Measurements from ENCODE around the gene SPAG4.
A peak's percentile ranks its signal among the peaks of the same experiment; 100 is the strongest.

SPAG4 gene

DNA sequence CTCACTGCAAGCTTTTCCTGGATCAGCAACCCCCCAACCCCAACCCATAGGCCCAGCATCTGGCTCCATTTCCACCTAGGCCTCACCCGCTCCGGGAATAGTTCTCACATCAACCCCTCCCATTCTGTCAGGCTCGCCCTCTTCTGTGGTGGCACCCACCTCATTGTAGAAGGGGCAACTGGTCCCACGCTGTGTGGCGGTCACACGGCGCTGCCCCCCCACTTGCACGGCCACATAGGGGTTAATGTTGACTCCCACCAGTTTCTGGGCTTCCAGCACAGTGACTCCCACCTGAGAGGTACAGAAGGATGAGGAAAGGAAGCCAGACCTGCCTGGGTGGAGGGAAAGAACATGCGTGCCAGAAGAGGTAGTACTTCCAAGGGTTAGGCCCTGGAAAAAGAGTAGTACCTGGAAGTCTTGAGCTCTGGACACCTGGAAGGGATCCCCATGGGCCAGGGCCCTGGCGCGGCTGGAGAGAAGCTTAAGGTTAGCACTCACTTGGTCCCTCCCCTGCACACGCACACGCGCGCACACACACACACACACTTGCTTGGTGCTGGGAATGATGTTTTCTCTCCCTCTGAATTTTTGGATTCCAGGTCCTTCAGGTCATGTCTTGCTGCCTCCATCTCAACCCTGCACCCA lies 12.7 kb upstream of the SPAG4 start:
- no CpG with 5 or more reads among the region's 15 CpGs for WGBS (ENCODE audit: extremely low coverage, insufficient coverage, insufficient read length)
- Histone ChIP-seq H3K14ac (ENCODE audit: low read length) (no peak overlapping the region), H4K12ac (ENCODE audit: low read depth, low read length) (no peak overlapping the region), H3K4ac (ENCODE audit: low read depth, low read length) (no peak overlapping the region), H3K27ac (ENCODE audit: low read depth, low read length) (no peak overlapping the region), H3K9me3 (ENCODE audit: insufficient read depth, low read depth, low read length) (peaks cover 5% of the 10 kb centered on the region), H2BK120ac (ENCODE audit: insufficient read depth, low read length, poor library complexity) (no peak overlapping the region), H4K91ac (ENCODE audit: low read depth, low read length) (no peak overlapping the region), H3K18ac (ENCODE audit: low read length) (no peak overlapping the region), H3K4me3 (ENCODE audit: low read depth, low read length) (no peak overlapping the region), H3K4me2 (ENCODE audit: low read length) (no peak overlapping the region), H4K8ac (ENCODE audit: low read depth, low read length) (no peak overlapping the region), H3K79me1 (ENCODE audit: low read length) (no peaks in the 10 kb centered on the region), H2BK5ac (ENCODE audit: low read depth, low read length, poor library complexity) (no peak overlapping the region), H3K27me3 (ENCODE audit: insufficient read depth, low read length) (peaks cover 25% of the 10 kb centered on the region), H2BK12ac (ENCODE audit: low read length) (no peak overlapping the region), H3K9ac (ENCODE audit: low read length) (no peak overlapping the region), H3K36me3 (ENCODE audit: control insufficient read depth in 1 of 2, insufficient read depth in 2 of 2, low read length in 2 of 2) (no peaks in the 10 kb centered on the region), H3K79me2 (ENCODE audit: control insufficient read depth, insufficient read depth, low read length, poor library complexity) (no peaks in the 10 kb centered on the region), H3K23ac (ENCODE audit: low read length) (no peak overlapping the region), H2AK5ac (ENCODE audit: low read length) (no peak overlapping the region), H3K4me1 (ENCODE audit: control insufficient read depth in 1 of 2, insufficient read depth in 2 of 2, low read length in 2 of 2) (peaks cover 14 to 19% of the 10 kb centered on the region in 2 experiments), H2AFZ (ENCODE audit: insufficient read depth, low read length, poor library complexity) (no peak overlapping the region)
- no peak for DNase-seq

DNA sequence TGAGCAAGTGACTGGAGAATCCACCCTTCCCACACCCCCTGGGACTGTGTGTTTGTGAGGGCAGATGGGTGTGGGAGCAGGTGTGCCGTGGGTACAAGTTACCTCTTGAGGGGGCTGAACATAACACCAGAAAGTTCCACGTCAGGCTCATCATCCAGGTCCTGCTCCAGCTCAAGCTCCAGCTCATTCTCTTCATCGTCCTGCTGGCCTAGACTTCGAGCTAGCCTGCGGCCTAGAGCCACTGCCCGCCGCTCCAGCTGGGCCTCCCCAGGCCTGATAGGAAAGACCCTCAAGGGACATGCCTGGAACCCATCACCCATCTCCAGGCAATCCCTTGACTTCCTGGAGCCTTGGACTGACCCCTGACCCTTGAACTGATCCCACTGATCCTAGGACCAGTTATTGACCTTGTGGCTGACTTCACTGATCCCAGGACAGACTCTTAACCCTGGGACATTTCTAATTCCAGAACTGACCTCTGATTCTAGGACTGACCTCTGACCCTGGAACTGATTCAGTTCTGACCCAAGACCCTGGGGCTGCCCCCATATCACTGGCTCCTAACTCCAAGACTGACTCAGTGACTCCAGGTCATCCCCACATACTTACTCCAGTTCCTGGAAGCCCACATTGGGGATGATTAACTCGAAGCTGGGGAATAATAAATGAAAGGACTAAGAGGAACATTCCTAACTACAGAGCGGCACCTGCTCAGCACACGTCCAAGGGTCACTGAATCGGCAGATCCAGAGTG lies 11.8 kb upstream of the SPAG4 start:
- peaks cover 14 to 19% of the 10 kb centered on the region in 2 experiments for H3K4me1 ChIP-seq (ENCODE audit: control insufficient read depth in 1 of 2, insufficient read depth in 2 of 2, low read length in 2 of 2)
- H2BK5ac ChIP-seq (ENCODE audit: low read depth, low read length, poor library complexity): no peak overlapping the region
- H3K27me3 ChIP-seq (ENCODE audit: insufficient read depth, low read length): peaks cover 25% of the 10 kb centered on the region
- no peak overlapping the region for H3K4ac ChIP-seq (ENCODE audit: low read depth, low read length)
- H2BK120ac ChIP-seq (ENCODE audit: insufficient read depth, low read length, poor library complexity): no peak overlapping the region
- peaks cover 5% of the 10 kb centered on the region for H3K9me3 ChIP-seq (ENCODE audit: insufficient read depth, low read depth, low read length)
- no peak overlapping the region for H2BK12ac ChIP-seq (ENCODE audit: low read length)
- DNase-seq: no peak
- no peak overlapping the region for H3K23ac ChIP-seq (ENCODE audit: low read length)
- no peak overlapping the region for H2AFZ ChIP-seq (ENCODE audit: insufficient read depth, low read length, poor library complexity)
- no peak overlapping the region for H4K12ac ChIP-seq (ENCODE audit: low read depth, low read length)
- H3K18ac ChIP-seq (ENCODE audit: low read length): no peak overlapping the region
- no CpG with 5 or more reads among the region's 11 CpGs for WGBS (ENCODE audit: extremely low coverage, insufficient coverage, insufficient read length)
- no peak overlapping the region for H3K9ac ChIP-seq (ENCODE audit: low read length)
- no peaks in the 10 kb centered on the region for H3K79me2 ChIP-seq (ENCODE audit: control insufficient read depth, insufficient read depth, low read length, poor library complexity)
- H3K36me3 ChIP-seq (ENCODE audit: control insufficient read depth in 1 of 2, insufficient read depth in 2 of 2, low read length in 2 of 2): no peaks in the 10 kb centered on the region
- H3K79me1 ChIP-seq (ENCODE audit: low read length): no peaks in the 10 kb centered on the region
- no peak overlapping the region for H4K8ac ChIP-seq (ENCODE audit: low read depth, low read length)
- H4K91ac ChIP-seq (ENCODE audit: low read depth, low read length): no peak overlapping the region
- no peak overlapping the region for H2AK5ac ChIP-seq (ENCODE audit: low read length)
- H3K27ac ChIP-seq (ENCODE audit: low read depth, low read length): no peak overlapping the region
- no peak overlapping the region for H3K4me2 ChIP-seq (ENCODE audit: low read length)
- no peak overlapping the region for H3K4me3 ChIP-seq (ENCODE audit: low read depth, low read length)
- H3K14ac ChIP-seq (ENCODE audit: low read length): no peak overlapping the region

DNA sequence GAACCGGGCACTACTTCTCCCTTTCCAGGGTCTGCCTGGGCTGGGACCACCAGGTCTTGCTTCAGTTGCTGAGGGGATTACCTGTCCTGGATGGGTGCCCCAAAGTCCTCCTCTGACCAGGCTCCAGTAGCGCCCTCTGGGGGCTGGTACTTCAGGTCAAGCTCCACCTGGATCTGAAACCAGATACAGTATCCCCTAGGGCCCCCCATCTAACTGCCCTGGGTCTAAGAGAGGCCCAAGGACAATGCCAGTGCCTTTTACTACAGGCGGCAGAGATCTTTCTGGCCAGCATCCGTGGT lies 11.2 kb upstream of the SPAG4 start:
- no peak overlapping the region for H3K23ac ChIP-seq (ENCODE audit: low read length)
- no peaks in the 10 kb centered on the region for H3K79me1 ChIP-seq (ENCODE audit: low read length)
- H3K14ac ChIP-seq (ENCODE audit: low read length): no peak overlapping the region
- no peak overlapping the region for H3K18ac ChIP-seq (ENCODE audit: low read length)
- H2AFZ ChIP-seq (ENCODE audit: insufficient read depth, low read length, poor library complexity): no peak overlapping the region
- no peak overlapping the region for H4K91ac ChIP-seq (ENCODE audit: low read depth, low read length)
- peaks cover 25% of the 10 kb centered on the region for H3K27me3 ChIP-seq (ENCODE audit: insufficient read depth, low read length)
- no peak overlapping the region for H3K4me3 ChIP-seq (ENCODE audit: low read depth, low read length)
- no peaks in the 10 kb centered on the region for H3K36me3 ChIP-seq (ENCODE audit: control insufficient read depth in 1 of 2, insufficient read depth in 2 of 2, low read length in 2 of 2)
- no peaks in the 10 kb centered on the region for H3K79me2 ChIP-seq (ENCODE audit: control insufficient read depth, insufficient read depth, low read length, poor library complexity)
- H3K9me3 ChIP-seq (ENCODE audit: insufficient read depth, low read depth, low read length): peaks cover 5% of the 10 kb centered on the region
- H3K4me1 ChIP-seq (ENCODE audit: control insufficient read depth in 1 of 2, insufficient read depth in 2 of 2, low read length in 2 of 2): peaks cover 14 to 19% of the 10 kb centered on the region in 2 experiments
- no peak overlapping the region for H3K4ac ChIP-seq (ENCODE audit: low read depth, low read length)
- no peak overlapping the region for H2BK5ac ChIP-seq (ENCODE audit: low read depth, low read length, poor library complexity)
- no peak overlapping the region for H4K12ac ChIP-seq (ENCODE audit: low read depth, low read length)
- DNase-seq: no peak
- H2AK5ac ChIP-seq (ENCODE audit: low read length): no peak overlapping the region
- H4K8ac ChIP-seq (ENCODE audit: low read depth, low read length): no peak overlapping the region
- no peak overlapping the region for H2BK12ac ChIP-seq (ENCODE audit: low read length)
- no peak overlapping the region for H2BK120ac ChIP-seq (ENCODE audit: insufficient read depth, low read length, poor library complexity)
- H3K9ac ChIP-seq (ENCODE audit: low read length): no peak overlapping the region
- no peak overlapping the region for H3K27ac ChIP-seq (ENCODE audit: low read depth, low read length)
- no CpG with 5 or more reads among the region's 4 CpGs for WGBS (ENCODE audit: extremely low coverage, insufficient coverage, insufficient read length)
- H3K4me2 ChIP-seq (ENCODE audit: low read length): no peak overlapping the region

DNA sequence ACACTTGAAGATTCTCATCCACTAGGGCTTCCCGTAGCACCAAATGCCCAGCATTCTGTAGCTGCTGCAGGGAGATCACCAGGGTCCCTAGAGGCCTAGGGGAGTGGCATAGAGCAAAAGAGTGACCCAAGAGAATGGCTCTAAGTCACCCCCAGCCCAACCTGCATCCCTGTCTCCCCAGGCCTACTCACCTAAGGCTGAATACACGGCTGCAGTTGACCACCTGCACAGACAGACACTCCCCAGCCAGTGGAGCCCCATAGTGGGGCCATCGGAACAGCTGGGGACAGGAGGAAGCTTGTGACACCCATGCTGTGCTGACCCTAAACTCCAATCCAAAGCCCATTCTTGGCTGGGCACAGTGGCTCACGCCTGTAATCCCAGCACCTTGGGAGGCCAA lies 9.5 kb upstream of the SPAG4 start:
- Histone ChIP-seq H3K23ac (ENCODE audit: low read length) (no peak overlapping the region), H3K18ac (ENCODE audit: low read length) (no peak overlapping the region), H3K4me2 (ENCODE audit: low read length) (no peak overlapping the region), H3K27me3 (ENCODE audit: insufficient read depth, low read length) (peaks cover 13% of the 10 kb centered on the region), H2BK5ac (ENCODE audit: low read depth, low read length, poor library complexity) (no peak overlapping the region), H3K4ac (ENCODE audit: low read depth, low read length) (no peak overlapping the region), H3K9ac (ENCODE audit: low read length) (no peak overlapping the region), H3K27ac (ENCODE audit: low read depth, low read length) (no peak overlapping the region), H3K14ac (ENCODE audit: low read length) (no peak overlapping the region), H3K36me3 (ENCODE audit: control insufficient read depth in 1 of 2, insufficient read depth in 2 of 2, low read length in 2 of 2) (no peaks in the 10 kb centered on the region), H2BK12ac (ENCODE audit: low read length) (no peak overlapping the region), H2AK5ac (ENCODE audit: low read length) (no peak overlapping the region), H3K9me3 (ENCODE audit: insufficient read depth, low read depth, low read length) (peaks cover 5% of the 10 kb centered on the region), H3K4me1 (ENCODE audit: control insufficient read depth in 1 of 2, insufficient read depth in 2 of 2, low read length in 2 of 2) (peaks cover 11 to 17% of the 10 kb centered on the region in 2 experiments), H4K12ac (ENCODE audit: low read depth, low read length) (no peak overlapping the region), H3K79me2 (ENCODE audit: control insufficient read depth, insufficient read depth, low read length, poor library complexity) (no peaks in the 10 kb centered on the region), H4K8ac (ENCODE audit: low read depth, low read length) (peak overlapping the region; percentile 13), H4K91ac (ENCODE audit: low read depth, low read length) (peak overlapping the region; percentile 48), H2AFZ (ENCODE audit: insufficient read depth, low read length, poor library complexity) (no peak overlapping the region), H3K79me1 (ENCODE audit: low read length) (no peaks in the 10 kb centered on the region), H3K4me3 (ENCODE audit: low read depth, low read length) (no peak overlapping the region), H2BK120ac (ENCODE audit: insufficient read depth, low read length, poor library complexity) (peak overlapping the region; percentile 47)
- DNase-seq: no peak
- no CpG with 5 or more reads among the region's 4 CpGs for WGBS (ENCODE audit: extremely low coverage, insufficient coverage, insufficient read length)
